Activated CD4-positive, CD25-positive, alpha-beta regulatory T cell (primary cell): ENCODE measurements around the gene ADAMTSL3.
"Not testable (repeated sequence)": the region's sequence is repeated elsewhere in the genome, so short reads cannot be mapped to it uniquely, and the experiment has no call there.

ENCODE experiments used
- DNase-seq, 4 experiments: peaks; one replicate each; lab custom pipeline; 2025; lab: John Stamatoyannopoulos, UW

ADAMTSL3 gene

GRCh38 chr15:83919978-83920510 lies 266.1 kb downstream of the ADAMTSL3 start:
- no peak for DNase-seq

- no peak for DNase-seq
These were observed 268.8 kb downstream of the ADAMTSL3 start for GRCh38 chr15:83922649-83923294.

- DNase-seq: no peak
These were observed 272.2 kb downstream of the ADAMTSL3 start for GRCh38 chr15:83926116-83926515.

GRCh38 chr15:83927704-83928391 lies 273.9 kb downstream of the ADAMTSL3 start:
- no peak for DNase-seq

GRCh38 chr15:83928392-83928734 lies 274.4 kb downstream of the ADAMTSL3 start:
- no peak for DNase-seq

- DNase-seq: no peak
These were observed 275.0 kb downstream of the ADAMTSL3 start for GRCh38 chr15:83928878-83929418.

- no peak for DNase-seq
These were observed 275.7 kb downstream of the ADAMTSL3 start for GRCh38 chr15:83929619-83930018.

GRCh38 chr15:83930392-83931212 lies 276.7 kb downstream of the ADAMTSL3 start:
- no peak for DNase-seq

GRCh38 chr15:83935774-83936173 lies 281.9 kb downstream of the ADAMTSL3 start:
- no peak for DNase-seq

- DNase-seq: no peak
These were observed 286.2 kb downstream of the ADAMTSL3 start for GRCh38 chr15:83940136-83940535.

GRCh38 chr15:83943043-83943442 lies 289.1 kb downstream of the ADAMTSL3 start:
- no peak for DNase-seq

- no peak for DNase-seq
These were observed 290.0 kb downstream of the ADAMTSL3 start for GRCh38 chr15:83943849-83944404.

- DNase-seq: no peak
These were observed 293.2 kb downstream of the ADAMTSL3 start for GRCh38 chr15:83947156-83947555.

GRCh38 chr15:83954506-83954905 lies 300.6 kb downstream of the ADAMTSL3 start:
- DNase-seq: no peak

GRCh38 chr15:83955806-83956265 lies 301.9 kb downstream of the ADAMTSL3 start:
- DNase-seq: no peak

GRCh38 chr15:83956887-83957286 lies 303.0 kb downstream of the ADAMTSL3 start:
- DNase-seq: no peak

GRCh38 chr15:83959477-83959876 lies 305.6 kb downstream of the ADAMTSL3 start:
- no peak for DNase-seq

GRCh38 chr15:83960192-83960829 lies 306.4 kb downstream of the ADAMTSL3 start:
- DNase-seq: no peak

GRCh38 chr15:83961311-83961710 lies 307.4 kb downstream of the ADAMTSL3 start:
- DNase-seq: no peak

- not testable (repeated sequence) for DNase-seq
These were observed 311.0 kb downstream of the ADAMTSL3 start for GRCh38 chr15:83964967-83965366.

- DNase-seq: no peak
These were observed 316.5 kb downstream of the ADAMTSL3 start for GRCh38 chr15:83970295-83970890.
